HL-60 (cell line): ENCODE data around the gene CLCN7.

Experiments used
- DNase-seq, 2 experiments: peaks; one replicate each; pipeline ENCODE4 v3.0.0-alpha.2; 2010 to 2020; ENCODE audit warnings: low read depth in 1 of 2, low spot score in 1 of 2
- H3K27ac ChIP-seq: fragments of 250-450 bp; sonication (Bioruptor Pico); replicated peaks from 2 replicates; pipeline ENCODE4 v1.5.1; 2020; ENCODE audit warnings: mild to moderate bottlenecking, moderate library complexity
- H3K27me3 ChIP-seq: fragments of 250-450 bp; sonication (Bioruptor Pico); 2 replicates; pipeline ENCODE4 v1.5.1; 2021; ENCODE audit warnings: mild to moderate bottlenecking, moderate library complexity; ENCODE audit not compliant: insufficient read depth, poor library complexity, severe bottlenecking
- H3K4me3 ChIP-seq: replicated peaks from 2 replicates; pipeline ENCODE4 v1.5.1; 2011; ENCODE audit warnings: mild to moderate bottlenecking, control low read depth, low read length; ENCODE audit not compliant: insufficient read depth
- CTCF ChIP-seq: IDR thresholded peaks from one replicate; pipeline ENCODE4 v1.5.1; 2011; ENCODE audit warnings: low read length, control low read depth, inconsistent platforms; ENCODE audit not compliant: insufficient read depth
- GABPA ChIP-seq: IDR thresholded peaks from 2 replicates; pipeline ENCODE4 v1.6.1; 2012; ENCODE audit warnings: low read depth
- POLR2AphosphoS5 ChIP-seq: IDR thresholded peaks from 2 replicates; pipeline ENCODE4 v1.6.1; 2012; ENCODE audit warnings: low read depth
- REST ChIP-seq: IDR thresholded peaks from 2 replicates; pipeline ENCODE4 v1.6.1; 2012; ENCODE audit warnings: low read depth; ENCODE audit not compliant: insufficient replicate concordance
- SPI1 ChIP-seq: IDR thresholded peaks from 2 replicates; pipeline ENCODE4 v1.6.1; 2012; ENCODE audit warnings: low read depth, mild to moderate bottlenecking, borderline replicate concordance

CLCN7 gene

GRCh38 chr16:1495211-1495888 lies 20.5 kb upstream of the CLCN7 start:
- Histone ChIP-seq H3K4me3 (no peak overlapping the region), H3K27me3 (no peaks in the 10 kb centered on the region), H3K27ac (no peak overlapping the region)
- TF ChIP-seq GABPA (no peak), POLR2AphosphoS5 (no peak), REST (no peak), SPI1 (no peak), CTCF (no peak)
- DNase-seq = no peak

- TF ChIP-seq SPI1 (no peak), CTCF (no peak), REST (no peak), GABPA (no peak), POLR2AphosphoS5 (no peak)
- Histone ChIP-seq H3K4me3 (no peak overlapping the region), H3K27ac (no peak overlapping the region), H3K27me3 (no peaks in the 10 kb centered on the region)
- no peak for DNase-seq
Measured at GRCh38 chr16:1494711-1495110, 19.9 kb upstream of the CLCN7 start.

- no peak for DNase-seq
Measured at GRCh38 chr16:1494129-1494640, 19.4 kb upstream of the CLCN7 start.

More at GRCh38 chr16:1494129-1494640, 19.4 kb upstream of the CLCN7 start:
- Histone ChIP-seq H3K4me3 (peak overlapping the region; percentile 71), H3K27me3 (no peaks in the 10 kb centered on the region), H3K27ac (peak overlapping the region; percentile 99)
- no peak for TF ChIP-seq REST
- no peak for TF ChIP-seq GABPA
- TF ChIP-seq SPI1 = no peak
- no peak for TF ChIP-seq POLR2AphosphoS5
- no peak for TF ChIP-seq CTCF
